Adrenal gland (tissue), 12 donors: ENCODE data around the gene ADAMTS8. TPM values are rescaled to one million over a fixed set of nuclear protein-coding genes. Genes with fewer than 3 reads are reported as not detected.

Source experiments
- DNase-seq, 7 donors: peaks; one replicate each; pipeline ENCODE4 v3.0.0-alpha.2; 2019 to 2020
- H3K27ac ChIP-seq, 5 donors: fragments of 200-600 bp; sonication (generic) in 4 of 5; 1 replicate in 3 of 5; 2 replicates in 2 of 5; pipeline versions ENCODE4 v1.5.1 to v1.8.0; 2016 to 2020; ENCODE audit warnings: mild to moderate bottlenecking in 1 of 5
- H3K27me3 ChIP-seq: fragments of 200-600 bp; 2 replicates; pipeline ENCODE4 v1.8.0; 2021
- H3K36me3 ChIP-seq, 2 donors: fragments of 200-600 bp; replicated peaks in 1 of 2; 1 replicate in 1 of 2; 2 replicates in 1 of 2; pipeline versions ENCODE4 v1.5.1 to v1.8.0; 2018 to 2022
- H3K4me1 ChIP-seq, 2 donors: fragments of 200-600 bp; replicated peaks in 1 of 2; 1 replicate in 1 of 2; 2 replicates in 1 of 2; pipeline versions ENCODE4 v1.5.1 to v1.8.0; 2018 to 2021
- H3K4me3 ChIP-seq, 4 donors: fragments of 200-600 bp; sonication (generic) in 3 of 4; one replicate each; pipeline ENCODE4 v1.5.1; 2016 to 2018
- H3K9me3 ChIP-seq, 3 donors: fragments of 200-600 bp; sonication (generic) in 1 of 3; replicated peaks in 1 of 3; 1 replicate in 2 of 3; 2 replicates in 1 of 3; pipeline versions ENCODE4 v1.5.1 to v1.8.0; 2016 to 2021
- CTCF ChIP-seq, 6 experiments: fragments of 450-650 bp in 4 of 6; fragments of 200-600 bp in 2 of 6; sonication (generic) in 1 of 6; IDR thresholded peaks; 1 replicate in 5 of 6; 2 replicates in 1 of 6; pipeline versions ENCODE4 v1.5.1 to v1.8.0; 2016 to 2021; ENCODE audit warnings: antibody characterized with exemption in 6 of 6, mild to moderate bottlenecking in 2 of 6, moderate library complexity in 1 of 6
- POLR2A ChIP-seq, 2 donors: fragments of 450-650 bp; IDR thresholded peaks; one replicate each; pipeline ENCODE4 v1.6.1; 2017; ENCODE audit warnings: antibody characterized with exemption in 2 of 2, mild to moderate bottlenecking in 2 of 2, moderate library complexity in 1 of 2
- WGBS, 4 donors: extraction: QIAGEN DNeasy Blood & Tissue Kit in 2 of 4; methylation state at CpG; one replicate each; pipeline versions ENCODE4 v1.1.5 to v1.1.7; 2013 to 2017; 5-methylcytosine and 5-hydroxymethylcytosine counted together
- intact Hi-C, 2 donors: fragments of 100-400 bp; cut with DNase I; formaldehyde crosslinking; loops; one replicate each; pipeline versions ENCODE4 v1.14.1 to v1.15.0; 2022 to 2023
- polyA plus RNA-seq, 3 donors: library from polyadenylated mRNA; stranded (reverse); fragments of 200-250 nt in 2 of 3; fragments of 350-450 nt in 1 of 3; fragmentation: Illumina TruSeq in 1 of 3; extraction: RNeasy Lipid Tissue Mini Kit (QIAGEN cat#74804) in 1 of 3; gene quantifications; one replicate each; pipeline ENCODE4 v1.2.3, GENCODE V29; 2013 to 2014
- total RNA-seq, 9 donors: library from RNA; depleted of rRNA in 4 of 9; stranded (reverse); fragments of >200 nt in 4 of 9; fragments of 120-200 nt in 1 of 9; fragmentation: NEBNext Ultra II Directional in 1 of 9; extraction: Animal tissue kit (Norgen Biotek cat#: 25700) in 1 of 9; gene quantifications; one replicate each; pipeline versions ENCODE4 v1.1.0 to v1.2.4, GENCODE V29; 2013 to 2023
- donor health status: healthy with polysubstance abuse.
- donor health status: Bipolar disorder and iron deficiency.
- donor health status: DM: yes; HTN: yes; CAD: no.
- donor health status: DM: no; HTN: no; CAD: no.
- donor health status: DM: no; HTN: no; CAD: no.
- donor health status: DM: yes; HTN: yes; CAD: no.

Gene ADAMTS8
- total and polyA plus RNA-seq, 12 donors: 0.06 to 1.4 (median 0.14) TPM; not detected in 3

DNA sequence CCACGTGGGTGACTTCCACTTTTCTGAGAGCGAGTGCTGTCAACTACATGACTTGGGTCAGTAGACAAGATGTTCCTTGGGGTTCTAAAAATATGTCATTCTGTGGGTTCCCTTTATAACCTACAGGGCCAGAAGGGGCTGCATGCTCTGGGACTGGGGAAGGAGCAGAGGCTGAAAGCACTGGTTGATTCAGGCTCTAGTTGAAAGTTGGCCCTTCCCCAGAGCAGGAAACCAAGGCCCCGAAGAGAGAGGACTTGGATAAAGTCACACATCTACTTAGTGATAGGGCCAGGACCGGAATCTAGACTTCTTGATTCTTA, 30.0 kb upstream of the ADAMTS8 start:
- peaks cover 0 to 8% of the 10 kb centered on the region in 2 donors for H3K36me3 ChIP-seq
- no peak overlapping the region for H3K4me3 ChIP-seq
- H3K27me3 ChIP-seq: no peaks in the 10 kb centered on the region
- H3K4me1 ChIP-seq: no peaks in the 10 kb centered on the region
- DNase-seq: no peak
- no peaks in the 10 kb centered on the region for H3K9me3 ChIP-seq
- WGBS, 4 donors: 65 to 88% (median 71%) methylated on average over 4 of the region's 4 CpGs
- H3K27ac ChIP-seq: peak overlapping the region in 1 of 5 donors; percentile 52
- intact Hi-C loops: no loop called here
- TF ChIP-seq CTCF (IDR thresholded peaks at IDR 0.05) (no peak), POLR2A (IDR thresholded peaks at IDR 0.05) (no peak)

GRCh38 chr11:130457623-130458409, 29.4 kb upstream of the ADAMTS8 start:
- Histone ChIP-seq H3K27ac (peak overlapping the region in 1 of 5 donors; percentile 52), H3K27me3 (no peaks in the 10 kb centered on the region), H3K4me1 (no peaks in the 10 kb centered on the region), H3K9me3 (no peaks in the 10 kb centered on the region), H3K4me3 (no peak overlapping the region), H3K36me3 (peaks cover 0 to 5% of the 10 kb centered on the region in 2 donors)
- TF ChIP-seq POLR2A (IDR thresholded peaks at IDR 0.05) (no peak), CTCF (IDR thresholded peaks at IDR 0.05) (no peak)
- DNase-seq: no peak
- intact Hi-C loops: no loop called here
- WGBS, 4 donors: 62 to 84% (median 73%) methylated on average over 17 to 20 of the region's 20 CpGs

- intact Hi-C loops: no loop called here
- H3K36me3 ChIP-seq: no peaks in the 10 kb centered on the region
- H3K4me3 ChIP-seq: no peak overlapping the region
- no peak for TF ChIP-seq POLR2A (IDR thresholded peaks at IDR 0.05)
- TF ChIP-seq CTCF (IDR thresholded peaks at IDR 0.05): no peak
- WGBS, 4 donors: 77 to 92% (median 86%) methylated on average over 3 of the region's 3 CpGs
- DNase-seq: no peak
- H3K9me3 ChIP-seq: no peaks in the 10 kb centered on the region
- no peak overlapping the region for H3K27ac ChIP-seq
- H3K27me3 ChIP-seq: no peaks in the 10 kb centered on the region
- H3K4me1 ChIP-seq: no peaks in the 10 kb centered on the region
These were observed 27.9 kb upstream of the ADAMTS8 start for GRCh38 chr11:130456286-130456685.

DNA sequence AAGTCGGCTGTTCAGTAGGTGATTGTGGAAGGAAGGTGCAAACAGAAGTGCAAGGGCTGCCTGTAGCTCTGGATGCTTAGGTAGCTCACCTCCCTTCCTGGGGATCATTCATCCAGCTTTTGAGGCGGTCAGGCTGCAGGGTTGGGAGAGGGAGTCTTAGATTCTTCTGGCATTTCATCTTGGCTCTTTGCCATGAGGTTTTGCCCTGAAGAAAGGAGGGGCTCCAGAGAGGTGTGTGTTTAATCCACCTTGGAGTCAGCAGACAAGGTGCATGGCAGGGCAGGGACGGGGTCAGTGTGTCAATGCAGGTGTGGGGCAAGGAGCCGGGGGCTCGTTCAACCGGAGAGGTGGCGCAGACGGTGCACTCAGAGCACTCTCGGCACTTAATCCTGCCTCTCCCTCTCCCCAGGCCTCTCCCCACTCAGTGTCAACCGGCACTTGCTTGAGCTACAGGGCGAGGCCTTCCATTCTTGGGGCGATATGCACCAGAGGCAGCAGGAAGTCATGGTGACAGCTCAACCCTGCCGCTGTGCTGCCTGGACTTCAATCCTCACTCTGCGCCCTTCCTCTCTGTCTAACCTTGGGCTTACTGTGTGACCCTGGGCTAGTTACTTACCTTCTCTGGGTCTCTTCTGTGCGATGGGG, 27.2 kb upstream of the ADAMTS8 start:
- TF ChIP-seq CTCF (IDR thresholded peaks at IDR 0.05) (no peak), POLR2A (IDR thresholded peaks at IDR 0.05) (no peak)
- no peaks in the 10 kb centered on the region for H3K4me1 ChIP-seq
- no peaks in the 10 kb centered on the region for H3K36me3 ChIP-seq
- DNase-seq: no peak
- H3K27ac ChIP-seq: peak overlapping the region in 1 of 5 donors; percentile 22
- H3K9me3 ChIP-seq: no peaks in the 10 kb centered on the region
- H3K4me3 ChIP-seq: no peak overlapping the region
- H3K27me3 ChIP-seq: no peaks in the 10 kb centered on the region
- 79 to 85% (median 82%) methylated on average over 14 to 15 of the region's 15 CpGs for WGBS, 4 donors
- intact Hi-C loops: no loop called here
